ENCODE results near the gene VSIG2. TPM values are rescaled to one million over a fixed set of nuclear protein-coding genes. Genes with fewer than 3 reads are reported as not detected.
A peak's percentile ranks its signal among the peaks of the same experiment; 100 is the strongest.

VSIG2 gene
- total RNA-seq, 1 experiment from 2014 or later, result not detected

- peaks cover 21% of the 10 kb centered on the region for H3K27me3 Mint-ChIP-seq (ENCODE audit: unreplicated experiment)
- intact Hi-C loops (cut with micrococcal nuclease; ENCODE audit: unreplicated experiment), result no loop called here
- no peak overlapping the region for H3K4me3 Mint-ChIP-seq (ENCODE audit: low read depth, unreplicated experiment)
- no peaks in the 10 kb centered on the region for H3K9me3 Mint-ChIP-seq (ENCODE audit: low read depth, unreplicated experiment)
- no TSS peak for BruUV-seq (replicated peaks)
- CTCF ChIA-PET, result interaction anchor here (0.5 kb wide), 2 partner anchors 20 to 94 kb away, joined by 4 to 6 read pairs; no protein-coding TSS in a partner anchor
- TF ChIP-seq, protein P1, sequence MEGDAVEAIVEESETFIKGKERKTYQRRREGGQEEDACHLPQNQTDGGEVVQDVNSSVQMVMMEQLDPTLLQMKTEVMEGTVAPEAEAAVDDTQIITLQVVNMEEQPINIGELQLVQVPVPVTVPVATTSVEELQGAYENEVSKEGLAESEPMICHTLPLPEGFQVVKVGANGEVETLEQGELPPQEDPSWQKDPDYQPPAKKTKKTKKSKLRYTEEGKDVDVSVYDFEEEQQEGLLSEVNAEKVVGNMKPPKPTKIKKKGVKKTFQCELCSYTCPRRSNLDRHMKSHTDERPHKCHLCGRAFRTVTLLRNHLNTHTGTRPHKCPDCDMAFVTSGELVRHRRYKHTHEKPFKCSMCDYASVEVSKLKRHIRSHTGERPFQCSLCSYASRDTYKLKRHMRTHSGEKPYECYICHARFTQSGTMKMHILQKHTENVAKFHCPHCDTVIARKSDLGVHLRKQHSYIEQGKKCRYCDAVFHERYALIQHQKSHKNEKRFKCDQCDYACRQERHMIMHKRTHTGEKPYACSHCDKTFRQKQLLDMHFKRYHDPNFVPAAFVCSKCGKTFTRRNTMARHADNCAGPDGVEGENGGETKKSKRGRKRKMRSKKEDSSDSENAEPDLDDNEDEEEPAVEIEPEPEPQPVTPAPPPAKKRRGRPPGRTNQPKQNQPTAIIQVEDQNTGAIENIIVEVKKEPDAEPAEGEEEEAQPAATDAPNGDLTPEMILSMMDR (IDR thresholded peaks at IDR 0.05; ENCODE audit: unreplicated experiment), result no peak
- peaks cover 28% of the 10 kb centered on the region for H3K36me3 Mint-ChIP-seq (ENCODE audit: insufficient read depth, unreplicated experiment)
- H3K4me1 Mint-ChIP-seq (ENCODE audit: low read depth, unreplicated experiment), result peaks cover 7% of the 10 kb centered on the region
- no peak overlapping the region for H3K27ac Mint-ChIP-seq (ENCODE audit: unreplicated experiment)
- DNase-seq, result no peak
Observed at GRCh38 chr11:124742555-124742954, 9.5 kb downstream of the VSIG2 start.

DNA sequence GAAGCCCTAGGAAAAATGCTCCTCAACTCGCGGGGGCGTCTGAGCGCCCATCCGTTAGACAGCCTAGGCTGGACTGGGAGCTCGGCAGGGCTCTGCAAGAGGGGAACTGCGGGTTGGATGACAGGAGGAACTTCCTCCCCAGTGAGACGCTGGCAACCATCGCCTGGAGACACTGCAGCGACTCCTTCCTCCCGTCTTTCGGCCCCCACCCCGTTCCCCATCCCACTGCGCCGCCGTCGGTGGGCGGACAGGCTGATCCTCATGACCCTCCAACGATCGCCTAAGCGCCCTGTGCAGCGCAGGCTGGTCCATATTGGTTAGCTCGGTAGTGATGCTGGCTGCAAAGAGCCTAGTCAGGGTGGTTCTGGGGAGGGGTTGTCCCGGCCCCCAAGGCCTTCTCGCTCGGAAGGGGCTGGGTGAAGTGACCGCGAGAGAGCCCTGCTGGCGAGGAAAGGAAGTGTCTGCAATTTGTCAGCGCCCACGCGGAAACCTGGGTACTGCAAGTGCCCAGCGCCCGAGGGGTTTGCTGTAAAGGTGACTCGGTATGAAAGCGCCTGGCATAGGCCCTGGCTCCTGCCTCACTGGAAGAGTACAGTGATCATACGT, 11.7 kb downstream of the VSIG2 start:
- H3K9me3 Mint-ChIP-seq (ENCODE audit: low read depth, unreplicated experiment), result no peaks in the 10 kb centered on the region
- peak overlapping the region; percentile 72 for H3K4me3 Mint-ChIP-seq (ENCODE audit: low read depth, unreplicated experiment)
- peaks cover 15% of the 10 kb centered on the region for H3K36me3 Mint-ChIP-seq (ENCODE audit: insufficient read depth, unreplicated experiment)
- CTCF ChIA-PET, result interaction anchor here (0.5 to 1.0 kb wide), 7 partner anchors 8 to 96 kb away, joined by 3 to 6 read pairs (median 3); no protein-coding TSS in a partner anchor
- BruUV-seq (replicated peaks), result no TSS peak
- peaks cover 7% of the 10 kb centered on the region for H3K4me1 Mint-ChIP-seq (ENCODE audit: low read depth, unreplicated experiment)
- H3K27me3 Mint-ChIP-seq (ENCODE audit: unreplicated experiment), result peaks cover 43% of the 10 kb centered on the region
- H3K27ac Mint-ChIP-seq (ENCODE audit: unreplicated experiment), result no peak overlapping the region
- no peak for DNase-seq
- TF ChIP-seq, protein P1 (IDR thresholded peaks at IDR 0.05; ENCODE audit: unreplicated experiment), result peak; percentile 10
- intact Hi-C loops (cut with micrococcal nuclease; ENCODE audit: unreplicated experiment), result no loop called here

GRCh38 chr11:124739479-124740276, 12.4 kb downstream of the VSIG2 start, which contains the start of gene NRGN:
NRGN (plus strand) TSS chr11:124739942; CDS start chr11:124740085, 143 bp downstream.
- TF ChIP-seq, protein P1 (IDR thresholded peaks at IDR 0.05; ENCODE audit: unreplicated experiment), result no peak
- peaks cover 15% of the 10 kb centered on the region for H3K36me3 Mint-ChIP-seq (ENCODE audit: insufficient read depth, unreplicated experiment)
- peak; percentile 85 for DNase-seq
- BruUV-seq (replicated peaks), result no TSS peak
- H3K4me1 Mint-ChIP-seq (ENCODE audit: low read depth, unreplicated experiment), result peaks cover 7% of the 10 kb centered on the region
- no peaks in the 10 kb centered on the region for H3K9me3 Mint-ChIP-seq (ENCODE audit: low read depth, unreplicated experiment)
- H3K4me3 Mint-ChIP-seq (ENCODE audit: low read depth, unreplicated experiment), result peak within 1 kb of the TSS; percentile 72
- intact Hi-C loops (cut with micrococcal nuclease; ENCODE audit: unreplicated experiment), result no loop called here
- CTCF ChIA-PET, result interaction anchor here (0.6 to 1.0 kb wide), 6 partner anchors 9 to 1213 kb away, joined by 3 to 6 read pairs (median 3); no protein-coding TSS in a partner anchor
- peaks cover 50% of the 10 kb centered on the region for H3K27me3 Mint-ChIP-seq (ENCODE audit: unreplicated experiment)
- no peak within 1 kb of the TSS for H3K27ac Mint-ChIP-seq (ENCODE audit: unreplicated experiment)

GRCh38 chr11:124738713-124739478, 13.2 kb downstream of the VSIG2 start:
- DNase-seq, result no peak

More at GRCh38 chr11:124738713-124739478, 13.2 kb downstream of the VSIG2 start:
- BruUV-seq (replicated peaks), result no TSS peak
- intact Hi-C loops (cut with micrococcal nuclease; ENCODE audit: unreplicated experiment), result no loop called here
- H3K36me3 Mint-ChIP-seq (ENCODE audit: insufficient read depth, unreplicated experiment), result peaks cover 15% of the 10 kb centered on the region
- H3K27me3 Mint-ChIP-seq (ENCODE audit: unreplicated experiment), result peaks cover 58% of the 10 kb centered on the region
- peaks cover 7% of the 10 kb centered on the region for H3K4me1 Mint-ChIP-seq (ENCODE audit: low read depth, unreplicated experiment)
- peak overlapping the region; percentile 72 for H3K4me3 Mint-ChIP-seq (ENCODE audit: low read depth, unreplicated experiment)
- TF ChIP-seq, protein P1 (IDR thresholded peaks at IDR 0.05; ENCODE audit: unreplicated experiment), result no peak
- no peaks in the 10 kb centered on the region for H3K9me3 Mint-ChIP-seq (ENCODE audit: low read depth, unreplicated experiment)
- H3K27ac Mint-ChIP-seq (ENCODE audit: unreplicated experiment), result no peak overlapping the region
- CTCF ChIA-PET, result interaction anchor here (1.0 kb wide), 1 partner anchor 10 kb away, joined by 6 read pairs; no protein-coding TSS in a partner anchor
